GM21390 (cell line): Measurements from ENCODE around the gene TEX48.

Experiments
- ATAC-seq: cut with Tn5 transposase; IDR thresholded peaks from one replicate; pipeline ENCODE4 v1.9.1; 2021; ENCODE audit not compliant: unreplicated experiment

TEX48 gene, protein sequence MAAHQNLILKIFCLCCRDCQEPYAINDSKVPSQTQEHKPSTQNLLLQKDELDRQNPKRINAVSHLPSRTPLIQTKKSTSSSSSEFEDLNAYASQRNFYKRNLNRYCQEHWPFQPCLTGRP

DNA sequence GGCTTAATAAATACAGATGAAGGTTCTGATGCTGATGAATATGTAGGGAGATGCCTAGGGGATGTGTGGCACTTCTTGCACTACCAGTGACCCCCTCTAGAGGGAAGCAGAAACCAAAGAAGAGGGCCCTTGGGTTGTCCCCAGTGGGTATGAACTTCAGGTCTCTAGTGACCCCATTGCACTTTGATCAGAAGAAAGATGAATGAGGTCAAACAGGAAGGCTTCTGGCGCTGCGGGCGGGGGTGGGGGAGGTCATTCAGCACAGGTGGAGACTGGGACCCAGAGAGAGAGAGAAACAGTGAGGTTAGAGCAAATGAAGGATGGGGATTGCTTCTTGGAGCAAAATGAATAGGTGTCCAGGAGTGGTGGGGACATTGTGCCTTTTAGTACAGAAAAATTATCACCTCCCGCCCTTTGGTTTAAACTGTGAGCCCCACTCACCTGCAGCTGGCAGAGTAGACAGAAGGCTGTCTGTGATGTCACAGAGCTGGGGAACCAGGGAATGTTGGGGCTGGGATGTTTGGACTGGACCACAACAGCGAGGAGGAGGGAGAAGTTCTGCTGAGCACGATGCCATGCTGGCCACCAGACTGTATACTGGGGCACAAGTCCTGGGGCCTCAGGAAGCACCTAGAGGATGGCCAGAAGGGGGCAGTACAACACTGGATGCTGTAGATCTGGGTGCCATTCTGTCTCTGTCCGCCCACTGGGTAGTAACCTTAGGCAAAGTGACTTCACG, at the start of gene TEX48:
Gene TEX48 (minus strand): TSS at position 599 of the 739 bp plus-strand sequence. CDS start 10,469 bp downstream, outside the sequence.
- ATAC-seq: peak; percentile 93

DNA sequence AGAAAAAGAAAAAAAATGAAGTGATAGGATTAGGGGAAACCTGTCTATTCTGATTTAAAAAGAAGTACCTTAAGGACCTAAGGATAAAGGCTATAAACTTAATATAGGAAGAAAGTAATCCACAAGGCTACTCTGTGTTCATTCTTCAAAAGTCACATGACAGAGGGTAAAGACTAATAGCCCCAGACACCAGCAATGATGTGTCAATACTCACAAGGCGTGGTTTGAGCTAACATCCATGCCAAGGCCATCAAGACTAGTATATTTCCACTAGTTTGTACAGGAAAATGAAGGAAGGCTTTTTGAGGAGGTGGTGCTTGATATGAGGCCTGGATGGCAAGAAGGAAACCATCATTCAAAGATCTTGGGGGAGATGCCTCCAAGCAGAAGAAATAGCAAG, 49.7 kb upstream of the TEX48 start:
- ATAC-seq: no peak

DNA sequence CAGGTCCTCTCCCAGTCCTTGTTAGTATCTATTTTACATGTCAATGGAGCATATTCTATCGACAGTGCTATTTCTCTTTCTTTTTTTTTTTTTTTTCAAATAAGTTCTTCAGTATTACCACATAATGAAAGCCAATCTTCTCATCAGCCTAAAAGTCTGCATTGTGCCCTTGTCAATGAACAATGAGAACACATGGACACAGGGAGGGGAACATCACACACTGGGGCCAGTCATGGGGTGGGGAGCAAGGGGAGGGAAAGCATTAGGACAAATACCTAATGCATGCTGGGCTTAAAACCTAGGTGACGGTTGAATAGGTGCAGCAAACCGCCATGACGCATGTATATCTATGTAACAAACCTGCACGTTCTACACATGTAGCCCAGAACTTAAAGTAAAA, 47.7 kb upstream of the TEX48 start:
- no peak for ATAC-seq

DNA sequence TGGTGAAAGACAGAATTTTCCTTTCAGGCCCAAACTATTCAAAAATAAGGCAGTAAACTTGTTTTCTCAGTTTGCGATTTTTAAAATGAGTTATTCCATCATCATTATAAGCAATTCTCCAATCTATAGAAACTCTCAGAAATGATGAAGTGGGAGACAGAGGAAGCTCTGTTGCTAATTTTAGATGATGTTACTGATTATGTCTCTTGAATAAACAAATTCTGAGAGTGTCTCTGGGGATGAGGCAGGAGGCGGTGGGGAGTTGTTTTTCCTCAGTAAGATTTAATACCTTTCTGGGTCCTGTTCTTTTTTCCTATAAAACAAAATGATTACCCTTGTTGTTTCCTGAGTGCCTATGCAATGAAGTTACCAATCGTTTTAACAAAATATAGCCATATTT, 43.9 kb upstream of the TEX48 start:
- ATAC-seq: no peak

DNA sequence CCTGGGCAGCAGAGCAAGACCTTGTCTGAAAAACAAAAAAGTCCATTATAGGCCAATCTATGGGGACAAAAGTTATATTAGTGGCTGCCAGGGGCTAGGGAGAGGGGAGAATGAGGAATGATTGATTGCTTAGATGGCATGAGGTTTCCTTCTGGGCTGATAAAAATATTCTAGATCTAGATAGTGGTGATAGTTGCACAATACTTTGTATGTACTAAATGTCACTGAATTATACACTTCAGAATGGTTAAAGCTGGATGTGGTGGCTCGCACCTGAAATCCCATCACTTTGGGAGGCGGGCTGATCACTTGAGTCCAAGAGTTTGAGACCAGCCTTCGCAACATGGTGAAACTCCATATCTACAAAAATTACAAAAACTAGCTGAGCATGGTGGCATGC, 42.8 kb upstream of the TEX48 start:
- ATAC-seq: no peak

DNA sequence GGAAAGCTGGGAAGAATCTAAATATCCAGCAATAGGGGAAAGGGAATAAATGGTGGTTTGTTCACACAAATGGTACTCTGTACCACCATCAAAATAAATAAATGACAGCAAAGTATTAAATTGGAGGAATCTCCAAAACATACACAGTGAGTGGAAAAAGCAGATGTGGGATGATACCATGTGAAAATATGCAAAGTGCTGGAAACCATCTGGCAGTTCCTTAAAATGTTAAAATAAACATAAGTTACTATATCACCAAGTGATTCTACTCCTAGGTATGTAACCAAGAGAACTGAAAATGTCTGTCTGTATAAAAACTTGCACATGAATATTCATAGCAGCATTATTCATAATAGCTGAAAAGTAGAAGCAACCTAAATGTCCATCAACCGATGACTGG, 41.9 kb upstream of the TEX48 start:
- no peak for ATAC-seq

DNA sequence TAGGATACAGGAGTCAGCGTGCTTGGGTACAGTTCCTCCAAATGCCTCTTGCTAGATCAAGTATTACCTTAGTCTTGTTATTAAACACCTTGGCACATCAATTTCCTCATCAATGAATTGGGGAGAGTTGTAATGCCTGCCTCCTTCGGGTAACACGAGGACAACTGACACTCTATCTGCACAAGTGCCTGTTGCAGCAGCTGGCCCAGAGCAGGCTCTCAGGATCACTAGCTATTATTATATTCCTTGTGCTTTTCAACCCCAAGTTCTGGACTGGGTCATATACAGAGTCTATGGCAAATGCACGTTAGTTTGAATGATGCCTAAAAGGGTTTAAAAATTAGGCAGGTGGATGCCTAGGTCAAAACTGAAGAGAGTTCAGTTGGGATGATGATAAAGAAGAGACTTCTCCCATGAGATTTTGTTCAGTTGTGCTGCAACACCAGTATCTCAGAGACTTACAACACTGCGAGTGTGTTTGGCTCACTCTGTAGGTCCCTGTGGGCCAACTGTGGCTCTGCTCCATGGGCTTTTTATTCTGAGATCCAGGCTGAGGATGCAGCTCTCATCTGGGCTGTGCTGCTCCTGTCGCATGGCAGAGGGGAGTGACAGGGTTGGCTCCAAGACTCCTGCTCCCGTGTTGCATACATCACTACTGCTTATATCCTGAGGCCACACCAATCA, 41.1 kb upstream of the TEX48 start:
- no peak for ATAC-seq

DNA sequence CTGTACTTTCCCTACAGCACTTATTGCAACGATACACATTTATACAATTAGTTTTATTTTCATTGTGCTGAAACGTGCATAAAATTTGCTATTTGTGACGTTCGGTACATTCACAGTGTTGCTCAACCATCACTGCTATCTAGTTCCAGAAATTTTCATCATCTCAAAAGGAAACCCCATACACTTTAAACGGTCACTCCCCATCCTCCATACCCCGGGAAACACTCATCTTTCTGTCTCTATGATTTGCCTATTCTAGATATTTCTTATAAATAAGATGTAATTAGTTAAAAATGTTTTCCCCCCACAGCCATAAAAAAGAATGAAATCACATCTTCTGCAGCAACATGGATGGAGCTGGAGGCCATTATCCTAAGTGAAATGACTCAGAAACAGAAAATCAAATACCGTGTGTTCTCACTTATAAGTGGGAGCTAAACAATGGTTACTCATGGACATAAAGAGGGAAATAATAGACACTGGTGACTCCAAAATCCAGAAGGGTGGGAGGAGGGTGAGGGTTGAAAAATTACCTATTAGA, 40.2 kb upstream of the TEX48 start:
- no peak for ATAC-seq

DNA sequence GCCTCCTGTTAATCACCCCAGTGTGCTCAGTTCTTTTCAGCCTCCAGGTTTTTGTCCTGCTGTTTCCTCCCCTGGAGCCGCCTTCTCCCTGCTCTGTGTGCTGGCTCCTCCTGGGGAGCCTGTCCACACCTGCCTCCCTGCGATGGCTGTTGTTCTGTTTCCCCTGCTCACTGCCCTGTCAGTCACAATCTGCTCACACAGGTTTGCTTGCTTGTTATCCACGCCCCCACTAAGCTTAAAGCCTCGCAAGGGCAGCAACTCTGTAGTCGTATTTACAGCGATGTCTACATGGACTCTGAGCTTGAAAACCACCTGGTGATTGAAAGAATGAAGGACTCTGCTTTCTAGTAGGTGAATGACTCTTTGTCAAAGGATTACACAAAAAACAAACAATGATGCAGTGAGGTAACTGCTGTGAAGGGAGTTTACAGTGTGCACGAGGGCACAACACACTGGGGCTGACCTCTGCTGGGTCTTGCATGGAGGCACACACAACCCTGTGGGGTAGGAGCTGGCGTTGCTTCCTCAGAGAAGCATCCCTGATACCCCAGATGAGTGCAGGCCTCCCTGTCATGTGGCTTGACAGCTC, 39.6 kb upstream of the TEX48 start:
- no peak for ATAC-seq

DNA sequence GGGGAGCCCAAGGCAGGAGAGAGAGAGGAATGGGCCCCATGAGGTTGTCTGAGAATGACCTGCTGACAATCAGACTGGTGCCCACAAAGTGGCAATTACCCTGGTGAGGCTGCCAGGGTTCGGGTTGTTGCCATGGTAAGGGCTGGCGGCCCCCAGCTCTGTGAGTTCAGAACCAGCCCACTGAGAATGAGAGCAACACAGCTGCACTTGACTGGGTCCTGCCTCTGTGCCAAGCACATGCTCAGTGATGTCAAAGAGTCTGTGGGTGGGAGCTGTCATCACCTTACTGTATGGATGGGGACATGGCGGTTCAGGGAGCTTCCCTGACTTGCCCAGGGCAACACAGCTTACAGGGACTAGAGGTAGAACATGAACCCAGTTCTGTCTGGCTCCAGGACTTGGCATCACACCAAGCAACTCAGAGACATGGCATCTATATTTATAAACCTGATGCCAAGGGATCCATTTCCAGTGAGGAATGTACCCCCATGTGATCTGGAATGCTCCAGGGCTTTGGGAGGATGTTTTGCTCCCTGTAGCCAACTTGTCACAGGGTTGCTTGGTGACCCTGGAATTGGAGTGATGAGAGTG, 38.2 kb upstream of the TEX48 start:
- ATAC-seq: no peak

DNA sequence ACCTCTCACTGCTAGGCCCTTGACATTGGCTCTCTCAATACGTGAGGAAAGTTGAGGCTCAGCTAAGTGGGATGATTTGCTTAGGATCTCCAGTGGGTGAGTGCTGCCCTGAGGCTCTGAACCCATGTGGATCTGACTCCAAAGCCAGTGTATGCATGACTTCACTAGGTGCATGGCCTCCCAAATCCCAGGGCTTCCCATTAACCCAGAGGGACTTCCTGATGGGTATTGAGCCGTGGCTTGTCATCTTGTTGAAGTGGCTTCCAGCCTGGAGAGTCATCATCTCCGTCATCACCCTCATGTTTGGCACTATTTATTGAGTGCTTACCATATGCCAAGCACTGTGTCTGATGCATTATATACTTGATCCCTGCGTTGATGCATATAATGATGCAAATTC, 37.3 kb upstream of the TEX48 start:
- ATAC-seq: no peak

DNA sequence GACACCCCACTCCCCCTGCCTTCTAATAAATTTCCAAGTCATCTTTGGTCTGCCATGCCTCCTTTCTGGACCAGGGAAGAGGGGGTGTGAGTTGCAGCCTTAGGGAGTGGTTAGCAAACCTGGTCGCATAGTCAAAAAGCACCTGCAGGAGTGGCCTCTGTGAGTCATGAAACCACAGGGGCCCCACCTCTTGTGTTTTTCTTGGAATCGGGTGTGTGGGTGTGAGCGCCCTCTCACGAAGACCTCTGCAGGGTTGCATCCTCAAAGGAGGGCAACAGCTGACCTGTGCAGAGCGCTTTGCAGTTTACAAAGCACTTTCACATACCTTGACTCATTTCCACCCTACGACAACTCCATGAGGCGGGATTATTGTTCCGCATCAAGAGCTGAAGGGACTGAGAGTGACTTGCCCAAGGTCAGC, 36.8 kb upstream of the TEX48 start:
- peak; percentile 70 for ATAC-seq

DNA sequence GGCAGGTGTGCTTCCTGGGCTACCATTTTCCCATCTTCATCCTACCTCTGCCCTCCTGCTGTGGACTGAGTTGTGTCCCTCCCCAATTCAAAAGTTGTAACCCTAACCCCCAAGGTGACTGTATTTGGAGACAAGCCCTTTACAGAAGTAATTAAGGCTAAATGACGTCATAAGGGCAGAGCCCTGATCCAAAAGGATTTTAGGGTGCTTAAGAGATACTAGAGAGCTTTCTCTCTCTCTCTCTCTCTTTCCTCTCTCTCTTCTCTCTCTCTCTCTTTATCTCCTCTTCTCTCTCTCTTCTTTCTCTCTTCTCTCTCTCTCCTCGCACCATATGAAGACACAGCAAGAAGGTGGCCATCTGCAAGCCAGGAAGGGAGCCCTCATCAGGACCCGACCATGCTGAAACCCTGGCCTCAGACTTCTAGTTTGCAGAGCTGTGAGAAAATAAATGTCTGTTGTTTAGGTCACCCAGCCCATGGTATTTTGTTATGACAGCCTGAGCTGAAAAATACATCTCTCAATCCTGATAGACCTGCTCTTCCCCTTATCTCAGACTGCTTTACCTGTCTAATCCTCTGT, 36.0 kb upstream of the TEX48 start:
- ATAC-seq: no peak

DNA sequence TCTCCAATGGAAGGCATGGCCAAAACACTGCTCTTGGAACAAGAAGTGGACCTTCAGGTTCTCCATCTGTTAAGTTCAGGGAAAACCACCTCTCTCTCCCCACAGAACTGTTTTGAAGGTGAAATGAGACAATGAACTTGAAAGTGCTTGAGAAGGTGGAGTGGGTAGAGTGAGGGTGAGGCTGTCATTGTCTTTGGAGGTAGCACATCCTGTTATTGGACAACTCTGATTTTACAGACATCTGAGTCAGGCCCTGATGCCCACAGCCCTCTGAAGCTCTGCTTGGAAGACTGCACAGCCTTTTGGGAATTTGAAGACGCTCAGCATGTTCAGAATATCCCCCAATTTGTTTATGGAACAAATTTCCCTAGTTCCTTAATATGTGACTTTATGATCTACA, 27.6 kb upstream of the TEX48 start:
- no peak for ATAC-seq

DNA sequence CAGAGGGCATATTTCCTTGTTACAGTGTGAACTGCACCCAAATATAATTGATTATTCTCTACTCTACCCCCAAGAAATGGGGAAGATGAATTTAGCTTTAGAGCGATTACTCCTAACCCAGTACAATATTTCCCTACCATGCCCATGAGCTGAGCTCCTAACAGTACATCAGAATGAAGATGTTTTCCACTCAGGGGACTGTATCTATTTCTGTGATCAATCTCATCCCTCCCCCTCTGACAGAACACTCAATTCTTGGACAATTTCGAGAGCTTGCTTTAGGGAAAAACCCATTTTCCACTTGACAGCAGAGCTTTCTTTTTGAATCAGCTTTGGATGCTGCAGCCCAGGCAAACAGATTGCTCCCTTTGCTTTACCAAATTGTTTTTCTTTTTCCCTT, 24.7 kb upstream of the TEX48 start:
- ATAC-seq: no peak

DNA sequence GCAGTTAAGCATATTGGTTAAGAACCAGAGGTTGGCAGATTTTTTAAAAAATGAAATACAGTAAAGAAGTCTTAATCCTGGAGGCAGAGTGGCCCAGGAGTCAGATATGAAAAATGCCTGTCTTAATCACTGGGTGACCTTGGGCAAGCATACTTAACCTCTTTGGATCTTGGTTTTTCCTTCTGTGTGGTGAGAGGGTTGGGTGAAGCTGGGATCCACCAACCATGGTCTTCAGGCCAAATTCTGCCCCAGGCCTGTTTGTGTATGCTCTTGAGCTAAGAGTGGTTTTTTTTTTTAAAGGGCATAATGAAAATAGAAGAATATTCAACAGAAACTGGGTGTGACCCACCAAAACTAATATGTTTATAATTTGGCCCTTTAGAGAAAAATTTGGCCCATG, 20.0 kb upstream of the TEX48 start:
- ATAC-seq: no peak

DNA sequence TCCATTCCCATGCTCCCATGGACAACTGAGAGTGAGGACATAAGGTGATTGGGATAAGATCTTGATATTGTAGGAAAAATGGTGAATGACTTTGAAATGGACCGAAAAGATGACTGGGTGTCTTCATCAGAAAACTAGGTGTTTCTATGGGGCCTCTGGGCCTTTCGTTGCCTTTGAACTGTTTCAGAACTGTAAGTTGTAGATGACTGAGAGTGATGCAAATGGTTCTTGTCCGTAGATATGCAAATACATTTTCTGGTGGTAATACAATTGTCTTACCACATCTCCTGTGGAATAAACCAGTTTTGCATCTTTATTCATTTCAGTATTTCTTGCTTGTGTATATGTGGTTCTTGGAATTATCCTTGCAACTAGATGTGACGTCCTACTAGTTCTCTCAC, 16.0 kb upstream of the TEX48 start:
- ATAC-seq: peak; percentile 46

DNA sequence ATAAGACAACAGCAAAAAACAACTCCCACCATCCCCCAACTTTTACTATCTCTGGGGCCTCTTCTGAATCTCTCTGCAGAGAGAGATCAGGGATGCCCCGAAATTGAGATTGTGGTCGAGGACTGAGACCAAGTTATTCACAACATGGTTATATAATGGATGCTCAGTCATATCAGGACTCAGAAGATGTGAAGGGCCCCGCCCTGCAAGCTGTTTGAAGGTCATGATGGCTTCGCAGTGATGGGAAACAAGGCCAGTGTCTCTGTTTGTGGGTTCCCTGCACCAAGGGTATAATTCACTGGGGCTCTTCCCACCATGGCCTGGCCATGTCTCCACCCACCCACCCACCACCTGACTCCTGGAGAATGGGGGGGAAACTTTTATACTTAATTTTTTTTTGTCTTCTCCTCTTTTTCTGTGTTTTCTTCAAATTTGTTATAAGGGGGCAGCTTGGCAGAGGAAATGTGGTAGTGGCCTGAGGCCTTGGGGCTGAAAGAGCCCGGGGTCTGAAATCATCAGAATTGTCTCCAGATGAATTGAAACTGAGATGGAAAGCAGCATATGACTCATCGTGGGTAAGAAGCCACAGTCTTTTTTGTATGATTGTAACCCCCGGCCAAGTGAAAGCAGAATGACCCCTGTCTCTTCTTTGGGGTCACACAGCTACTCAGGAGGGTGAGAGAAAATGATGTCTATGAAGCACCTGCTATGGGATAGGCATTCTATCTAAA, 15.0 kb upstream of the TEX48 start:
- ATAC-seq: peak; percentile 62

DNA sequence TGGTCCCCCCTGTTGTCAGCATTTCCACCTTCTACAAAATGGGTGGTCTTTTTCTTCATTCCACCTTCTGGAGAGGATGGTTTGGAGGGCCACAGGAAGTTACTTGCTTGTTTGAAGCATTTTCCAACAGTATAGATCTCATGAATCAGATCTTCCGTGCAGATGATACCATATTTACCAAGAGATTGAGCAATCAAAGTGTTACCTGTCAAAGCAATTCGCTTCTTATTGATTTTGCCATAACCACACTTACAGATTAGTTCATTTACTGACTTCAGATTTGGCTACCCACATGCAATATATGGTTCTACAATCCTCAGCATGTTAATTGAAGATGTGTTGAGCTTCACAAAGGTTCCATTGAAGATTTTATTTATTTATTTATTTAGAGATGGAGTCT, 14.0 kb upstream of the TEX48 start:
- ATAC-seq: no peak

DNA sequence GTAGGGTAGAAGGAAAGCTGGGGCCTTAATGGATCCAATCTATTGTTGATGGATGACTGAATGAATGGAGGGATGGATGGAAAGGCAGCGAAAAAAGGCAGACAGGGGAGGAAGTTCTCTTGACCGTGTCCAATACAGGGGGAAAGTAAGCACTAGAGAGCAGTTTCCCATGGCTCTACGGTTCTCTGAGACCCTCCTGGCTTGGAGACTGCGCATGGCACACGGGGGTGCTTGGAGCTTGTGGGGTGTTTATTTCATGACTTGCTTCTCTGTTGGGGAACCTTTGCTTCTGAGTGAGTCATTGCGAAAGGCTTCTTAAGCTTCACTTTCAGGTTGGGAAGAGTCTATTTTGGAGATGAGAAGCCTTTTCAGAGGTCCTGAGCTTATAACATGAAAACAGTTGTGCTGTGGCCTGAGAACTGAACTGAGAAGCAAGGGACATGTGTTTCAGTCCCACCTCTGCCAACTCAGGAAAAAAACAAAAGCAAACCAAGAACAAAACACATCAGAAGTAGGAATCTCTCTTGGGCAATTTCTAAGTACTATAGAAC, 12.8 kb upstream of the TEX48 start:
- ATAC-seq: peak; percentile 53
